Lung (tissue), 12 donors: ENCODE data around the gene SMIM12. TPM values are rescaled to one million over a fixed set of nuclear protein-coding genes. Genes with fewer than 3 reads are reported as not detected.

Source experiments
- ATAC-seq: fragments of 200-7000 bp; cut with Tn5 transposase; one replicate; pipeline ENCODE4 v1.9.1; 2020; ENCODE audit warnings: moderate number of reproducible peaks; ENCODE audit not compliant: insufficient read depth, low FRiP score
- DNase-seq, 3 donors: peaks; one replicate each; pipeline ENCODE4 v3.0.0-alpha.2; 2013 to 2017
- H3K27ac ChIP-seq, 2 donors: one replicate each; pipeline ENCODE4 v1.5.1; 2013; ENCODE audit warnings: mild to moderate bottlenecking in 2 of 2, moderate library complexity in 2 of 2, control low read depth in 1 of 2, inconsistent platforms in 1 of 2, low read depth in 1 of 2, low read length in 1 of 2
- H3K27me3 ChIP-seq, 3 donors: one replicate each; pipeline ENCODE4 v1.5.1; 2013; ENCODE audit warnings: low read length in 2 of 3; ENCODE audit not compliant: control insufficient read depth in 3 of 3, insufficient read depth in 3 of 3
- H3K36me3 ChIP-seq, 4 donors: one replicate each; pipeline ENCODE4 v1.5.1; 2013; ENCODE audit warnings: low read length in 4 of 4, mild to moderate bottlenecking in 1 of 4, moderate library complexity in 1 of 4; ENCODE audit not compliant: control insufficient read depth in 4 of 4, insufficient read depth in 4 of 4
- H3K4me1 ChIP-seq, 5 donors: one replicate each; pipeline ENCODE4 v1.5.1; 2013; ENCODE audit warnings: low read length in 5 of 5, mild to moderate bottlenecking in 2 of 5, moderate library complexity in 1 of 5; ENCODE audit not compliant: control insufficient read depth in 5 of 5, insufficient read depth in 5 of 5
- H3K4me3 ChIP-seq: one replicate; pipeline ENCODE4 v1.5.1; 2013; ENCODE audit warnings: mild to moderate bottlenecking, control low read depth, moderate library complexity
- H3K9ac ChIP-seq, 2 donors: one replicate each; pipeline ENCODE4 v1.5.1; 2013; ENCODE audit warnings: low read length in 2 of 2, control low read depth in 1 of 2; ENCODE audit not compliant: insufficient read depth in 1 of 2
- H3K9me3 ChIP-seq, 4 donors: one replicate each; pipeline ENCODE4 v1.5.1; 2013; ENCODE audit warnings: low read length in 3 of 4, mild to moderate bottlenecking in 1 of 4, moderate library complexity in 1 of 4; ENCODE audit not compliant: control insufficient read depth in 4 of 4, insufficient read depth in 3 of 4
- WGBS, 2 donors: extraction: QIAGEN DNeasy Blood & Tissue Kit; methylation state at CpG; one replicate each; pipeline ENCODE4 v1.1.7; 2013; 5-methylcytosine and 5-hydroxymethylcytosine counted together
- polyA plus RNA-seq, 2 donors: library from polyadenylated mRNA; stranded (reverse); fragments of 200-250 nt; gene quantifications; one replicate each; pipeline ENCODE4 v1.2.1, GENCODE V29; 2013
- total RNA-seq, 2 donors: library from RNA; depleted of rRNA in 1 of 2; stranded (reverse); fragments of >200 nt in 1 of 2; gene quantifications; one replicate each; pipeline ENCODE4 v1.2.1, GENCODE V29; 2014 to 2021
- TF ChIP-seq, protein P1 (sequence below): IDR thresholded peaks from 2 replicates; pipeline ENCODE4 v1.5.1; 2012; ENCODE audit warnings: mild to moderate bottlenecking; ENCODE audit errors: control extremely low read depth, extremely low read depth
- donor health status: control.
- donor health status: control.
- donor health status: Bipolar disorder and iron deficiency.
- donor health status: healthy.
- donor health status: DM: yes; HTN: yes; CAD: no.

SMIM12 gene
- total and polyA plus RNA-seq, 4 donors, result 17.9 to 67.8 (median 35.1) TPM

DNA sequence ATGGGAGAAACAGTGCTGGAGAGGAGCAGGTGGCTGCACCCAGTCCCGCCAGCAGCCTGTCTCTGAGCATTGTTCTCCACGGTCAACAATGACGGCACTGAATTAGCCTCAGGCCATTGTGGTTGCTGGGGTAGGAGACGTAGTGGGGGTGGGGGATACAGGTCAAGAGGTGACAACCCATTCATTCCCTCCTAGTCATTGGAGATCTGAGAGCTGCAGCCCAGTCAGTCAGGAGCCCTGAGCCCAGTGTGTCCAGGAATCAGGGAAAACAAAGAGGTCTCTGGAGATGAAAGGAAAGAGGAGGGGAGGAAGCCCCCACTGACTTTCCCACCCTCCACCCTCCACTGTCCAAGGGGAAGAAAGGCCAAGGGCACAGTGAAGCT is 15.3 kb downstream of the SMIM12 start:
- TF ChIP-seq, protein P1, sequence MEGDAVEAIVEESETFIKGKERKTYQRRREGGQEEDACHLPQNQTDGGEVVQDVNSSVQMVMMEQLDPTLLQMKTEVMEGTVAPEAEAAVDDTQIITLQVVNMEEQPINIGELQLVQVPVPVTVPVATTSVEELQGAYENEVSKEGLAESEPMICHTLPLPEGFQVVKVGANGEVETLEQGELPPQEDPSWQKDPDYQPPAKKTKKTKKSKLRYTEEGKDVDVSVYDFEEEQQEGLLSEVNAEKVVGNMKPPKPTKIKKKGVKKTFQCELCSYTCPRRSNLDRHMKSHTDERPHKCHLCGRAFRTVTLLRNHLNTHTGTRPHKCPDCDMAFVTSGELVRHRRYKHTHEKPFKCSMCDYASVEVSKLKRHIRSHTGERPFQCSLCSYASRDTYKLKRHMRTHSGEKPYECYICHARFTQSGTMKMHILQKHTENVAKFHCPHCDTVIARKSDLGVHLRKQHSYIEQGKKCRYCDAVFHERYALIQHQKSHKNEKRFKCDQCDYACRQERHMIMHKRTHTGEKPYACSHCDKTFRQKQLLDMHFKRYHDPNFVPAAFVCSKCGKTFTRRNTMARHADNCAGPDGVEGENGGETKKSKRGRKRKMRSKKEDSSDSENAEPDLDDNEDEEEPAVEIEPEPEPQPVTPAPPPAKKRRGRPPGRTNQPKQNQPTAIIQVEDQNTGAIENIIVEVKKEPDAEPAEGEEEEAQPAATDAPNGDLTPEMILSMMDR, result no peak
- peak in 1 of 3 donors; percentile 47 for DNase-seq
- 59 to 74% methylated on average over 4 of the region's 4 CpGs for WGBS, 2 donors
- peak overlapping the region in 1 of 2 donors; percentile 73 for H3K27ac ChIP-seq
- H3K4me3 ChIP-seq, result no peak overlapping the region
- no peak overlapping the region for H3K9ac ChIP-seq
- H3K27me3 ChIP-seq, result no peaks in the 10 kb centered on the region
- H3K36me3 ChIP-seq, result peaks cover 0 to 5% (median 0%) of the 10 kb centered on the region in 4 donors
- no peak for ATAC-seq
- no peaks in the 10 kb centered on the region for H3K9me3 ChIP-seq
- H3K4me1 ChIP-seq, result peaks cover 0 to 29% (median 3%) of the 10 kb centered on the region in 5 donors

DNA sequence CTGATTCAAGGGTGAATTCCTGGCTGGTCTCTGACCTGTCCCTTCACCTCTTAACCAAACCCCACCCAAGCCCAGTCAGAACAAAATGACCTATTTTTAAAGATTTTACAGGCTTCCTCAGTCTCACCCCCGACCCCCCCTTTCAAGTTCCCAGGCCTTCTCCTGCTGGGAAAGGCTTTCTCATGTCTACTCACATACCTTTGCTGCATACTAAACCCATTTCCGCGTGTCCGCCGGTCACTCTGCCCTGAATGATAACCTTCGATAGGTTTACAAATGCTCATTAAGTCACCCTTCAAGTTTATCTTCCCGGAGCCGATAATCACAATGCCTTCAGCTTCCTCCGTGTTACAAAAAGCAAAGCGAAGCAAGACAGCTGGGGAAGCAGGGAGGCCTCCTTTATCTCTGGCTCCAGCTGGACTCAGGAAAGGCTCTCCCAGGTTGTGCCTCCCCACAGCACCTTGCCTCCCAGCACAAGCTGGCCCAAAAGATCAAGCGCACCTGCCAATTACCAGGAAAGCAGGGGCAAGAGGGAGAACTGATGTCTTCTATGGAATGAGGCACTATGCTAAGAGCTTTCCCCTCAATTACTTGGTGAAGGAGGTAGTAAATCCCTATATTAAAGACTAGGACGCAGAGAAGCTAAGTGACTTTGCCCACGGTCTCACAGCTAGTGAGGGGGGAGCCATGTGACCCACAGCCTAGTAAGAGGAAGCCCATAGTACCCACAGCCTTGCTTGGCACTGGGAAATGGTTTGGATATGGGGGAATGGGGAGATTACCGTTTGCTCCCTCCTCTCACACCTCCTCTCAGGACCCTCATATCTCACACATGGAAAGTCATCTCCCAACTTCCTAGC is 15.9 kb downstream of the SMIM12 start:
- Histone ChIP-seq H3K4me3 (no peak overlapping the region), H3K4me1 (peaks cover 0 to 30% (median 3%) of the 10 kb centered on the region in 5 donors), H3K27me3 (no peaks in the 10 kb centered on the region), H3K9me3 (no peaks in the 10 kb centered on the region), H3K27ac (peak overlapping the region; percentile 55 to 73), H3K36me3 (peaks cover 0 to 5% (median 0%) of the 10 kb centered on the region in 4 donors), H3K9ac (no peak overlapping the region)
- ATAC-seq (no peak), DNase-seq (no peak)
- 50 to 61% methylated on average over 14 of the region's 14 CpGs for WGBS, 2 donors
- TF ChIP-seq, protein P1, result no peak

DNA sequence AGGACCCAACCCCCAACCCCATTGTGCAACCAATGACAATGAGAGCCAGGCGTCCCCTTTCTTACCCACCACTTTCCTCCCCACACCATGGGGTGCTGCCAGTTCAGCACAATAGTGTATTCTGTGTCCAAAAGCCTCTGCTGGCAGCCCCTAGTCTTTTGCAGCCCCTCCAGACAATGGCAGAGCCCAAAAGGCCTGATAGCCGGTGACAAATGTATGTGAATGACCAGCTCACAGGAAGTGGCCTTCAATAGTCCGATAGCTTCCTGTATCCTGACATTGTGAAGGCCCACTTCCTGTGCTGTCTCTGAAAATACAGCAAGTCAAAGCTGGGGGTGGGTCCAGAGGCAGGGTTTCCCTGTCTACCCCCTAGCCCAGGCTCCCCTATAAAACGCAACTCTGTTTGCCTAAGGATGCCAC is 16.6 kb downstream of the SMIM12 start:
- DNase-seq, result peak in 1 of 3 donors; percentile 57
- Histone ChIP-seq H3K4me1 (peaks cover 0 to 25% (median 3%) of the 10 kb centered on the region in 5 donors), H3K9ac (no peak overlapping the region), H3K36me3 (peaks cover 0 to 5% (median 0%) of the 10 kb centered on the region in 4 donors), H3K4me3 (no peak overlapping the region), H3K27ac (peak overlapping the region; percentile 55 to 73), H3K9me3 (no peaks in the 10 kb centered on the region), H3K27me3 (no peaks in the 10 kb centered on the region)
- TF ChIP-seq, protein P1, result no peak
- peak; percentile 53 for ATAC-seq
- WGBS, 2 donors, result 42 to 56% methylated on average over 4 of the region's 4 CpGs
